Ectodermal cell (in vitro differentiated cells): ENCODE data around the gene CTBP2.
"Not testable (repeated sequence)": the region's sequence is repeated elsewhere in the genome, so short reads cannot be mapped to it uniquely, and the experiment has no call there.

Experiments
- H3K27ac ChIP-seq: 2 replicates; pipeline ENCODE4 v1.7.0; 2013; ENCODE audit warnings: mild to moderate bottlenecking, low read depth, low read length; ENCODE audit not compliant: insufficient read depth, poor library complexity, severe bottlenecking
- H3K27me3 ChIP-seq: 2 replicates; pipeline ENCODE4 v1.7.0; 2013; ENCODE audit warnings: mild to moderate bottlenecking, low read length; ENCODE audit not compliant: insufficient read depth, control insufficient read depth, poor library complexity, severe bottlenecking
- H3K36me3 ChIP-seq: one replicate; pipeline ENCODE4 v1.7.0; 2013; ENCODE audit warnings: low read length; ENCODE audit not compliant: control insufficient read depth, insufficient read depth
- H3K4me1 ChIP-seq: one replicate; pipeline ENCODE4 v1.7.0; 2013; ENCODE audit warnings: low read length; ENCODE audit not compliant: control insufficient read depth, insufficient read depth
- H3K4me3 ChIP-seq: 2 replicates; pipeline ENCODE4 v1.7.0; 2013; ENCODE audit warnings: low read depth, low read length, control low read depth; ENCODE audit not compliant: insufficient read depth
- H3K9me3 ChIP-seq: 2 replicates; pipeline ENCODE4 v1.7.0; 2013; ENCODE audit warnings: mild to moderate bottlenecking, low read length, moderate library complexity; ENCODE audit not compliant: control insufficient read depth
- WGBS, 2 experiments: methylation state at CpG; one replicate each; pipeline ENCODE4 v1.1.7; 2013; ENCODE audit warnings: missing lambda C conversion rate in 2 of 2; 5-methylcytosine and 5-hydroxymethylcytosine counted together

Gene CTBP2

GRCh38 chr10:125186431-125187170 is 26.2 kb upstream of the CTBP2 start:
- H3K4me1 ChIP-seq: peaks cover 4% of the 10 kb centered on the region
- WGBS, 2 experiments: 88 to 90% methylated on average over 18 of the region's 18 CpGs
- no peak overlapping the region for H3K4me3 ChIP-seq
- no peaks in the 10 kb centered on the region for H3K27me3 ChIP-seq
- no peaks in the 10 kb centered on the region for H3K9me3 ChIP-seq
- no peaks in the 10 kb centered on the region for H3K36me3 ChIP-seq
- H3K27ac ChIP-seq: no peak overlapping the region

DNA sequence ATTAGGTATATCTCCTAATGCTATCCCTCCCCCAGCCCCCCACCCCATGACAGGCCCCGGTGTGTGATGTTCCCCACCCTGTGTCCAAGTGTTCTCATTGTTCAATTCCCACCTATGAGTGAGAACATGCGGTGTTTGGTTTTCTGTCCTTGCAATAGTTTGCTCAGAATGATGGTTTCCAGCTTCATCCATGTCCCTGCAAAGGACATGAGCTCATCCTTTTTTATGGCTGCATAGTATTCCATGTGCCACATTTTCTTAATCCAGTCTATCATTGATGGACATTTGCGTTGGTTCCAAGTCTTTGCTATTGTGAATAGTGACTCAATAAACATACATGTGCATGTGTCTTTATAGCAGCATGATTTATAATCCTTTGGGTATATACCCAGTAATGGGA is 18.7 kb upstream of the CTBP2 start:
- H3K9me3 ChIP-seq, H3K36me3 ChIP-seq, H3K4me3 ChIP-seq, H3K27me3 ChIP-seq, H3K27ac ChIP-seq: not testable (repeated sequence)
- WGBS, 2 experiments: 100% methylated on average over 1 to 3 of the region's 3 CpGs
- peaks cover 10% of the 10 kb centered on the region for H3K4me1 ChIP-seq

GRCh38 chr10:125177641-125178640 is 17.6 kb upstream of the CTBP2 start:
- no peaks in the 10 kb centered on the region for H3K36me3 ChIP-seq
- H3K27ac ChIP-seq: no peak overlapping the region
- H3K4me1 ChIP-seq: peaks cover 11% of the 10 kb centered on the region
- H3K9me3 ChIP-seq: no peaks in the 10 kb centered on the region
- H3K4me3 ChIP-seq: no peak overlapping the region
- WGBS, 2 experiments: 92 to 94% methylated on average over 12 to 14 of the region's 14 CpGs
- no peaks in the 10 kb centered on the region for H3K27me3 ChIP-seq

DNA sequence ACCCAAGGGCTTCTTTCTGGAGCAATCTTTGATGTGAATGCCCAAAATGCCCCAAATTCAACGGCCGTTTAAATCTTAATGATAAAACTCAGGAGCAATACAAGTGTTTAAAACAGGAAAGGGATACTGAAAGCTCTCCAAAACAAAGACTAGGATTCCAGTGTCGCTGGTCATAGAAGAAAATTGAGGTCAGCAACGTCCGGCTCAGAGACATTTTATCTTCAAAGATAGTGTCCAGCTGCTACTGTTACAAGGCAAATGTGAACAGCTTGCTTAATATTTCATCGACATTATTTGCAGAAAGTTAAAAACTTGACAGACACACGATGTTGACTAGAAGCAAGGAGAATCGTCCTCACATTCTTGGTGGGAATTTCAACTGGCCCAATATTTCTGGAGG is 15.4 kb upstream of the CTBP2 start:
- Histone ChIP-seq H3K36me3 (no peaks in the 10 kb centered on the region), H3K27me3 (no peaks in the 10 kb centered on the region), H3K27ac (no peak overlapping the region), H3K4me1 (peaks cover 11% of the 10 kb centered on the region), H3K4me3 (no peak overlapping the region), H3K9me3 (no peaks in the 10 kb centered on the region)
- WGBS, 2 experiments: 69 to 74% methylated on average over 8 of the region's 8 CpGs

- Histone ChIP-seq H3K27me3 (no peaks in the 10 kb centered on the region), H3K36me3 (no peaks in the 10 kb centered on the region), H3K4me1 (peaks cover 11% of the 10 kb centered on the region), H3K9me3 (no peaks in the 10 kb centered on the region), H3K27ac (no peak overlapping the region), H3K4me3 (no peak overlapping the region)
- WGBS, 2 experiments: 49 to 53% methylated on average over 9 of the region's 9 CpGs
Observed at GRCh38 chr10:125174360-125174759, 14.0 kb upstream of the CTBP2 start.

- Histone ChIP-seq H3K4me3 (no peak overlapping the region), H3K27ac (no peak overlapping the region), H3K4me1 (peaks cover 11% of the 10 kb centered on the region), H3K36me3 (no peaks in the 10 kb centered on the region), H3K27me3 (no peaks in the 10 kb centered on the region), H3K9me3 (no peaks in the 10 kb centered on the region)
- WGBS, 2 experiments: 95 to 96% methylated on average over 9 of the region's 9 CpGs
Observed at GRCh38 chr10:125172694-125173093, 12.3 kb upstream of the CTBP2 start.

DNA sequence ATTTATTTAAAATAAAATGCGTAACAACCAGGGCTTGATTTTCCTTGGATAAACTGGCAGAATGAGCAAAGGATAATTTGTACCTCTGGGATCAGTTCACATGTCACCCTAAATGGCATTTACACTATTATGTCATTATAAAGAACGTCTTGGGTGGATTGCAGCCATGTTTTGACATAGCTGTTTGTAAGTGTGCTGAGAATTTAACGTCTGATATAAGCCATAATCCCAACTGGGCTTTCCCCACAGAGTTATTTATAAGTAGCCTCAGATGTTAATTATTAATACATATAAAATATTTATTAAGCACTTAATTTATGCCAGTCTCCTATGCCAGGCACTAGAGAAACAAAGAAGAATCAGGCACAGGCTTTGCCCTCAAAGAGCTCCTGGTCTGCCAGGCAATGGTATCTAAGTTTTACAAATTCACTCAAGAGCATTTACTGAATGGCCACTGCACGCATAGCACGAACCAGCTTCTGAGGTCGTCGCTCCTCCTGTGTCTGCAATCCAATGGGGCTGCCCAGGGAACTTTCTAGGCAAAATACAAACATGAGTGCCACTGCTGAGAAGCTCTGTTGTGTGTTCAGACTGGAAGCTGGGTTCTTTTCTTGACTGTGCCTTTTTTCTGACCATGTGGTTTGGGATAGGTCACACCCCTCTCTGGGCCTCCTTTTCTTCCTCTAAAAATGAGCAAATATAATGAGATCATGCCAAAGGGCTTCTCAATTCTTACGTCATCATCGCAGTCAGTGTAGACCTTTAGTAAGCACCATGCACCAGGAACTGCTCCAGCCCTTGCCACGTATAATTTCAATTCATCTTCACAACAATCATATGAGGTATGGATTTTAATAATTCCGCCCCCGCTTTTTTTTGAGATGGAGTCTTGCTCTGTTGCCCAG is 11.3 kb upstream of the CTBP2 start:
- no peak overlapping the region for H3K27ac ChIP-seq
- H3K4me1 ChIP-seq: peaks cover 11% of the 10 kb centered on the region
- 55 to 67% methylated on average over 10 to 12 of the region's 12 CpGs for WGBS, 2 experiments
- H3K4me3 ChIP-seq: no peak overlapping the region
- no peaks in the 10 kb centered on the region for H3K9me3 ChIP-seq
- H3K27me3 ChIP-seq: no peaks in the 10 kb centered on the region
- no peaks in the 10 kb centered on the region for H3K36me3 ChIP-seq

GRCh38 chr10:125169915-125170314 is 9.6 kb upstream of the CTBP2 start:
- Histone ChIP-seq H3K4me1 (peaks cover 7% of the 10 kb centered on the region), H3K27me3 (no peaks in the 10 kb centered on the region), H3K9me3 (no peaks in the 10 kb centered on the region), H3K27ac (no peak overlapping the region), H3K4me3 (no peak overlapping the region), H3K36me3 (no peaks in the 10 kb centered on the region)
- 91 to 94% methylated on average over 5 of the region's 5 CpGs for WGBS, 2 experiments

DNA sequence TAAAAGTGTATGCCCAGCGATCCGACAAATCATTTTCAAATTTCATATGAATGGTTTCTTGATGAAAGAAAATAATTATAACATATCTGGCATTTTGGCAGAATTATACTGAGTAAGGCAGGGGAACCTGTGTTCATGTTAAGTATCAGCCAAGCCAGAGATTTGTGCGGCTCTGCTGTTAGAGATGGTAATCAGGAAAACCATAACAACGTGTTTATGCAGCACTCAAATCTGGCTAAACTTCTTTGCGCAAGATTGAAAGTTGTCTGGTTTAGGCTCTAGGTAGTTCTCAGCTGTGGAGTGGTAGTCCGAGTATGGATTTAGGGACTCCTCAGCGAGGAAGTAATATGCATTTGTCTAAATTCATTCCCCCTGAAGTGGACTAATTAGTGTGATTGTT is 8.9 kb upstream of the CTBP2 start:
- Histone ChIP-seq H3K36me3 (no peaks in the 10 kb centered on the region), H3K27ac (no peak overlapping the region), H3K27me3 (no peaks in the 10 kb centered on the region), H3K9me3 (no peaks in the 10 kb centered on the region), H3K4me1 (peaks cover 2% of the 10 kb centered on the region), H3K4me3 (no peak overlapping the region)
- whole genome bisulfite sequencing, 2 experiments: 93 to 96% methylated on average over 7 of the region's 7 CpGs
